ENCODE measurements around the gene DDIT4L.
"Not testable (repeated sequence)": the region's sequence is repeated elsewhere in the genome, so short reads cannot be mapped to it uniquely, and the experiment has no call there.

DDIT4L gene

GRCh38 chr4:100189820-100190642, at the start of gene DDIT4L:
DDIT4L (minus strand) TSS chr4:100190468; CDS start chr4:100189983, 485 bp downstream.
- peak; percentile 57 for DNase-seq

- DNase-seq = no peak
Observed at GRCh38 chr4:100240008-100240407, 49.7 kb upstream of the DDIT4L start.

GRCh38 chr4:100224721-100225120, 34.5 kb upstream of the DDIT4L start:
- DNase-seq = no peak

- no peak for DNase-seq
Observed at GRCh38 chr4:100224160-100224559, 33.9 kb upstream of the DDIT4L start.

GRCh38 chr4:100208964-100209363, 18.7 kb upstream of the DDIT4L start:
- peak; percentile 69 for DNase-seq

GRCh38 chr4:100208459-100208858, 18.2 kb upstream of the DDIT4L start:
- peak; percentile 48 for DNase-seq

GRCh38 chr4:100206850-100207249, 16.6 kb upstream of the DDIT4L start:
- no peak for DNase-seq

GRCh38 chr4:100198061-100198460, 7.8 kb upstream of the DDIT4L start:
- DNase-seq = no peak

GRCh38 chr4:100196388-100197071, 6.3 kb upstream of the DDIT4L start:
- DNase-seq = not testable (repeated sequence)

GRCh38 chr4:100190643-100191600, 654 bp upstream of the DDIT4L start:
- peak; percentile 56 for DNase-seq

- DNase-seq = peak; percentile 40
Observed at GRCh38 chr4:100188829-100189228, 1.4 kb downstream of the DDIT4L start.

- DNase-seq = no peak
Observed at GRCh38 chr4:100187781-100188180, 2.5 kb downstream of the DDIT4L start.

- DNase-seq = no peak
Observed at GRCh38 chr4:100184787-100185186, 5.5 kb downstream of the DDIT4L start.

GRCh38 chr4:100177855-100178254, 12.4 kb downstream of the DDIT4L start:
- DNase-seq = peak; percentile 71

- peak; percentile 8 for DNase-seq
Observed at GRCh38 chr4:100177126-100177525, 13.1 kb downstream of the DDIT4L start.

- DNase-seq = no peak
Observed at GRCh38 chr4:100175858-100176257, 14.4 kb downstream of the DDIT4L start.

GRCh38 chr4:100174985-100175383, 15.3 kb downstream of the DDIT4L start:
- no peak for DNase-seq

GRCh38 chr4:100170986-100171385, 19.3 kb downstream of the DDIT4L start:
- DNase-seq = no peak

GRCh38 chr4:100169491-100170485, 20.5 kb downstream of the DDIT4L start:
- DNase-seq = no peak

GRCh38 chr4:100168521-100168920, 21.7 kb downstream of the DDIT4L start:
- no peak for DNase-seq

- no peak for DNase-seq
Observed at GRCh38 chr4:100166297-100167039, 23.8 kb downstream of the DDIT4L start.

All from DMS53 (cell line).